Neural crest cell (in vitro differentiated cells): ENCODE measurements around the gene CFAP52. TPM values are rescaled to one million over a fixed set of nuclear protein-coding genes. Genes with fewer than 3 reads are reported as not detected.

Experiments
- DNase-seq: peaks from one replicate; pipeline ENCODE4 v3.0.0; 2021; ENCODE audit warnings: low read depth, mixed read lengths, low spot score
- H3K27ac Mint-ChIP-seq: one replicate; pipeline ENCODE4 v1.8.0; 2021; ENCODE audit warnings: mild to moderate bottlenecking, mixed read lengths; ENCODE audit not compliant: unreplicated experiment
- H3K27me3 Mint-ChIP-seq: 2 replicates; pipeline ENCODE4 v1.8.0; 2021; ENCODE audit warnings: low read depth, mild to moderate bottlenecking, mixed read lengths
- H3K36me3 Mint-ChIP-seq: 2 replicates; pipeline ENCODE4 v1.8.0; 2021; ENCODE audit warnings: low read depth, mild to moderate bottlenecking, mixed read lengths
- H3K4me1 Mint-ChIP-seq: 2 replicates; pipeline ENCODE4 v1.8.0; 2021; ENCODE audit warnings: mixed read lengths
- H3K4me3 Mint-ChIP-seq: one replicate; pipeline ENCODE4 v1.8.0; 2021; ENCODE audit warnings: mild to moderate bottlenecking, mixed read lengths
- H3K9me3 Mint-ChIP-seq: 2 replicates; pipeline ENCODE4 v1.8.0; 2021; ENCODE audit warnings: mixed read lengths
- total RNA-seq: library from RNA; stranded (reverse); gene quantifications from 2 replicates; pipeline ENCODE4 v1.2.1, GENCODE V29; 2021
- TF ChIP-seq, protein P1 (sequence below): fragments of 200-600 bp; sonication (generic); conservative IDR thresholded peaks from 2 replicates; pipeline ENCODE4 v1.5.0; 2021; ENCODE audit warnings: antibody characterized with exemption, mild to moderate bottlenecking

CFAP52 gene
- total RNA-seq, 1 donor from 2014 or later: not detected

DNA sequence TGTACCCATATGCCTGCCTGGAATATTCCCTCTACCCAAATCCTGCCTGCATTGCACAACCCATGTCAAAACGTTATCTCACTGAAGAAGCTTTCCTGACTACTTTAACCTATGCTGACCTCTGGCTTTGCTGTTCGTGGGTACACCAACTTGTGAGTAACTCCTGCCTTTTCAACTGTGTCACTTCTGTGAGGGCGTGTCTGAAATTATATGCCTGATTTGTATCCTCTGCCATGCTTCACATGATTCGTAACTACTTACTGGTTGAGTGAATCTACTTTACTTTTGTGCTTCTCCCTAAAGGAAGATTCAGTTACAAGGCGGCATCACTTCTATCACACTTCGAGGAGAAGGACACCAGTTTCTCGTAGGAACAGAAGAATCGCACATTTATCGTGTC is 35.6 kb downstream of the CFAP52 start:
- TF ChIP-seq, protein P1, sequence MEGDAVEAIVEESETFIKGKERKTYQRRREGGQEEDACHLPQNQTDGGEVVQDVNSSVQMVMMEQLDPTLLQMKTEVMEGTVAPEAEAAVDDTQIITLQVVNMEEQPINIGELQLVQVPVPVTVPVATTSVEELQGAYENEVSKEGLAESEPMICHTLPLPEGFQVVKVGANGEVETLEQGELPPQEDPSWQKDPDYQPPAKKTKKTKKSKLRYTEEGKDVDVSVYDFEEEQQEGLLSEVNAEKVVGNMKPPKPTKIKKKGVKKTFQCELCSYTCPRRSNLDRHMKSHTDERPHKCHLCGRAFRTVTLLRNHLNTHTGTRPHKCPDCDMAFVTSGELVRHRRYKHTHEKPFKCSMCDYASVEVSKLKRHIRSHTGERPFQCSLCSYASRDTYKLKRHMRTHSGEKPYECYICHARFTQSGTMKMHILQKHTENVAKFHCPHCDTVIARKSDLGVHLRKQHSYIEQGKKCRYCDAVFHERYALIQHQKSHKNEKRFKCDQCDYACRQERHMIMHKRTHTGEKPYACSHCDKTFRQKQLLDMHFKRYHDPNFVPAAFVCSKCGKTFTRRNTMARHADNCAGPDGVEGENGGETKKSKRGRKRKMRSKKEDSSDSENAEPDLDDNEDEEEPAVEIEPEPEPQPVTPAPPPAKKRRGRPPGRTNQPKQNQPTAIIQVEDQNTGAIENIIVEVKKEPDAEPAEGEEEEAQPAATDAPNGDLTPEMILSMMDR: no peak
- no peak overlapping the region for H3K27ac Mint-ChIP-seq
- no peak for DNase-seq
- H3K4me3 Mint-ChIP-seq: no peak overlapping the region
- no peaks in the 10 kb centered on the region for H3K4me1 Mint-ChIP-seq
- H3K36me3 Mint-ChIP-seq: no peaks in the 10 kb centered on the region
- H3K27me3 Mint-ChIP-seq: peaks cover 4% of the 10 kb centered on the region
- no peaks in the 10 kb centered on the region for H3K9me3 Mint-ChIP-seq

DNA sequence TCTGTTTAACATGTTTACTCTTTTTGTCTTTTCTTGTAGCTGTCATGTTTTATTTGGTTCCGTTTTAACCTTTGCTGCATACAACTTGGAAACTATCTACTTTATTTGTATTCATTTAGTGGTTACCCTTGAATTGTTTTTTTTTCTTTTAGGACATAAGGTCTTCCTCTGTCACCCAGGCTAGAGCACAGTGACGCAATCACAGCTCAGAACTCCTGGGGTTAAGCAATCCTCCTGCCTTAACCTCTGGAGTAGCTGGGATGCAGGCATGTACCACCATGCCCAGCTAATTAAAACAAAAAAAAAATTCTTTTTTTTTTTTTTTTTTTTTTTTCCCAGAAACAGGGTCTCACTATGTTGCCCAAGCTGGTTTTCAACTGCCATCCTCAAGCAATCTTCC is 39.0 kb downstream of the CFAP52 start:
- Mint-ChIP-seq H3K27ac (no peak overlapping the region), H3K27me3 (no peaks in the 10 kb centered on the region), H3K4me1 (no peaks in the 10 kb centered on the region), H3K9me3 (no peaks in the 10 kb centered on the region), H3K36me3 (no peaks in the 10 kb centered on the region), H3K4me3 (no peak overlapping the region)
- DNase-seq: no peak
- TF ChIP-seq, protein P1: no peak

GRCh38 chr17:9622961-9623360 is 46.5 kb downstream of the CFAP52 start:
- Mint-ChIP-seq H3K9me3 (no peaks in the 10 kb centered on the region), H3K27ac (no peak overlapping the region), H3K4me1 (no peaks in the 10 kb centered on the region), H3K27me3 (peaks cover 10% of the 10 kb centered on the region), H3K4me3 (no peak overlapping the region), H3K36me3 (no peaks in the 10 kb centered on the region)
- no peak for DNase-seq
- TF ChIP-seq, protein P1: no peak

DNA sequence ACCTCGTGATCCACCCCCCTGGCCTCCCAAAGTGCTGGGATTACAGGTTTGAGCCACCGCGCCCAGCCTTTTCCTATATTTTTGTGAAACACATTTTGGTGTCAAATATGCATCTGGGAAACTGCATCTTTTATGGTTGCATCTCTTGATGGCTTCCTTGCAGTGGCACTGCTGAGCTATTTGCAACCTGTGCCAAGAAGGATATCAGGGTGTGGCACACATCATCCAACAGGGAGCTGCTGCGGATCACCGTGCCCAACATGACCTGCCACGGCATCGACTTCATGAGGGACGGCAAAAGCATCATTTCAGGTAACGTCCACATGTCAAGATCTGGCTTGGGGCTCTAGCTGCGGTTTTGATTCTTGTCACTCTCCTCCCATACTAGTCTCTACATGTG is 52.1 kb downstream of the CFAP52 start:
- no peaks in the 10 kb centered on the region for H3K36me3 Mint-ChIP-seq
- TF ChIP-seq, protein P1: no peak
- DNase-seq: no peak
- no peak overlapping the region for H3K27ac Mint-ChIP-seq
- no peaks in the 10 kb centered on the region for H3K9me3 Mint-ChIP-seq
- H3K27me3 Mint-ChIP-seq: peaks cover 12% of the 10 kb centered on the region
- no peaks in the 10 kb centered on the region for H3K4me1 Mint-ChIP-seq
- no peak overlapping the region for H3K4me3 Mint-ChIP-seq

GRCh38 chr17:9632741-9633140 is 56.3 kb downstream of the CFAP52 start:
- H3K4me1 Mint-ChIP-seq: no peaks in the 10 kb centered on the region
- H3K36me3 Mint-ChIP-seq: no peaks in the 10 kb centered on the region
- no peak for DNase-seq
- H3K9me3 Mint-ChIP-seq: no peaks in the 10 kb centered on the region
- no peak overlapping the region for H3K27ac Mint-ChIP-seq
- peaks cover 12% of the 10 kb centered on the region for H3K27me3 Mint-ChIP-seq
- TF ChIP-seq, protein P1: no peak
- no peak overlapping the region for H3K4me3 Mint-ChIP-seq

DNA sequence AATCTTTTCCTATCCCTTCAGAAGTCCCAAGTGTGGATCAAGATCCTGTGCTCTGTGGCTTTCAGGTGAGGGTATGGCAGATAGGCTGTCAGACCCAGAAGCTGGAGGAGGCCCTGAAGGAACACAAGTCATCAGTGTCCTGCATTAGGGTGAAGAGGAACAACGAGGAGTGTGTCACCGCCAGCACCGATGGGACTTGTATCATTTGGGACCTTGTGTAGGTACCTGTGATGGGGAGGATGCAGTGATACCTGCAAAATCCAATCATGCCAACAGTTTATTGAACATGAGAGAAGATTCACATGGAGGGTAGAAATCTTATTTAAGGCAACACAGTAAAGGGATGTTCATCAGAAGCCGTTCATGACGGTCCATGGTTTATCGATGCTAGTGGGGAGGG is 58.9 kb downstream of the CFAP52 start:
- H3K27me3 Mint-ChIP-seq: peaks cover 13% of the 10 kb centered on the region
- H3K4me1 Mint-ChIP-seq: no peaks in the 10 kb centered on the region
- H3K4me3 Mint-ChIP-seq: no peak overlapping the region
- H3K36me3 Mint-ChIP-seq: no peaks in the 10 kb centered on the region
- TF ChIP-seq, protein P1: no peak
- H3K9me3 Mint-ChIP-seq: no peaks in the 10 kb centered on the region
- H3K27ac Mint-ChIP-seq: no peak overlapping the region
- no peak for DNase-seq
